GM18519 (cell line): ENCODE data around the gene POLR2I.
"Not testable (repeated sequence)": the region's sequence is repeated elsewhere in the genome, so short reads cannot be mapped to it uniquely, and the experiment has no call there.

Experiments
- ATAC-seq: cut with Tn5 transposase; IDR thresholded peaks from one replicate; pipeline ENCODE4 v1.9.1; 2021; ENCODE audit warnings: mild to moderate bottlenecking, moderate library complexity; ENCODE audit not compliant: unreplicated experiment, low FRiP score

POLR2I gene

DNA sequence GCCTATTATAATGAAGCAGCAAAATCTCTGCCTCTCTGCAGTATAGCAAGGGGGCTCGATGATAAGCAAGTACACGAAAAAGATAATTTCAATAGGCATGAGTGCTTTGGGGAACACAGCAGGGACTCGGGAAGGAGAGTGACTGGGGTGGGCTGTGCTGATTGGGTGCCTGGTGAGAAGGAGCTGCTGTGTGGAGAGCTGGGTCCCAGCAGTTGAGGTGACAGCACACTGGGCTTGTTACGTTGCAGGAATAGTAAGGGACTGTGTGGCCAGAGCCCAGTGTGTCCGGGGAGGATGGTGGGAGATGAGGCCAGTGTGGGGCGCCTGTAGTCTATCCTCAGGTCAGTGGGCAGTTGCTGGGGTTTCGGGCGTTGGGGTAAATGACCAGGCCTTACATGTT is 42.6 kb downstream of the POLR2I start:
- ATAC-seq: no peak

DNA sequence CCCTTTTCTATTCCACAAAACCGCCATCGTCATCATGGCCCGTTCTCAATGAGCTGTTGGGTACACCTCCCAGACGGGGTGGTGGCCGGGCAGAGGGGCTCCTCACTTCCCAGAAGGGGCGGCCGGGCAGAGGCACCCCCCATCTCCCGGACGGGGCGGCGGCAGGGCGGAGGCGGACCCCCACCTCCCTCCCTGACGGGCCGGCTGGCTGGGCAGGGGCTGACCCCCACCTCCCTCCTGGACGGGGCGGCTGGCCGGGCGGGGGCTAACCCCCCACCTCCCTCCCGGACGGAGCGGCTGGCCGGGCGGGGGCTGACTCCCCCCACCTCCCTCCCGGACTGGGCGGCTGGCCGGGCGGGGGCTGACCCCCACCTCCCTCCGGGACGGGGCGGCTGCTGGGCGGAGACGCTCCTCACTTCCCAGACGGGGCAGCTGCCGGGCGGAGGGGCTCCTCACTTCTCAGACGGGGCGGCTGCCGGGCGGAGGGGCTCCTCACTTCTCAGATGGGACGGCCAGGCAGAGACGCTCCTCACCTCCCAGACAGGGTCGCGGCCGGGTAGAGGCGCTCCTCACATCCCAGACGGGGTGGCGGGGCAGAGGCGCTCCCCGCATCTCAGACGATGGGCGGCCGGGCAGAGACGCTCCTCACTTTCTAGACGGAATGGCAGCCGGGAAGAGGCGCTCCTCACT is 45.7 kb downstream of the POLR2I start:
- not testable (repeated sequence) for ATAC-seq

DNA sequence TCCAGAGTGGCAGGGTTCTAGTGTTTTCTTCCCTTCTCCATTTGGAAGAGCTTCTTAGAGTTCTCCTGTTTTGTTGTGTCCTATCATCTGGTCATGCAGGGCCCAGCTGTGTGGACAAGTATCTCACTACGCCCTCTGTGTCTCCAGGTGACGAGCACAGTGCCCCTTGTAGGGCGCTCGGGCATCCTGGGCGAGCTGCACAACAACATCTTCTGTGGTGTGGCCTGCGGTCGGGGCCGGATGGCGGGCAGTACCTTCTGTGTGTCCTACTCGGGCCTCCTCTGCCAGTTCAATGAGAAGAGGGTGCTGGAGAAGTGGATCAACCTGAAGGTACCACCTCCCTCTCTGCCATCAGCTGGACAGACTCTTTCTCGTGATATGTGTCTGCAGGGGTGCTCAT is 47.0 kb downstream of the POLR2I start:
- ATAC-seq: no peak

DNA sequence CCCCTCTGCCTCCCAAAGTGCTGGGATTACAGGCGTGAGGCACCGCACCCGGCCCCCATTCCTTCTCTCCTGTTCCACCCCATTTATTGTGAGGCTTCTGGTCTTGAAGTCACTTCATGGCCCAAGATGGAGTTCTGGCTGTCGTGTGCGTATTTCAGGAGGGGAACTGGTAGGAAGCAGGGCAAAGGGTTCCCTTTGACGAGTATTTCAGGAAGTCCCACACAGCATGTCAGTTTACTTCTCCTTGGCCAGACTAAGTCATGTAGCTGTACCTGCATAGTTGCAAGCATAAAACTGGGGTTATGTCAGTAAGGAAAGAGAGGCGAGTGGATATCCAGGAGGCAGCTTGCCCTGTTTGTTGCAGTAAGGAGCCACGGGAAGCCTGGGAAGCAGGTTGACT is 49.8 kb downstream of the POLR2I start:
- ATAC-seq: no peak
